ENCODE data around the gene IQCH.
A peak's percentile ranks its signal among the peaks of the same experiment; 100 is the strongest.
"Not testable (repeated sequence)": the region's sequence is repeated elsewhere in the genome, so short reads cannot be mapped to it uniquely, and the experiment has no call there.

The IQCH gene

GRCh38 chr15:67248011-67248505 is 6.5 kb upstream of the IQCH start:
- H3K27ac ChIP-seq: no peak overlapping the region
- no peak for TF ChIP-seq CTCF (conservative IDR thresholded peaks at IDR 0.05)

GRCh38 chr15:67249830-67250229 is 4.8 kb upstream of the IQCH start:
- no peak overlapping the region for H3K27ac ChIP-seq

GRCh38 chr15:67251318-67251717 is 3.3 kb upstream of the IQCH start:
- no peak overlapping the region for H3K27ac ChIP-seq
- TF ChIP-seq CTCF (conservative IDR thresholded peaks at IDR 0.05): no peak

More at GRCh38 chr15:67249830-67250229, 4.8 kb upstream of the IQCH start:
- TF ChIP-seq CTCF (conservative IDR thresholded peaks at IDR 0.05): no peak

GRCh38 chr15:67253101-67253500 is 1.5 kb upstream of the IQCH start:
- H3K27ac ChIP-seq: peak overlapping the region; percentile 91
- TF ChIP-seq CTCF (conservative IDR thresholded peaks at IDR 0.05): no peak

GRCh38 chr15:67253549-67254237 is 893 bp upstream of the IQCH start:
- H3K27ac ChIP-seq: peak overlapping the region; percentile 91
- TF ChIP-seq CTCF (conservative IDR thresholded peaks at IDR 0.05): no peak

GRCh38 chr15:67256051-67256450 is 1.5 kb downstream of the IQCH start:
- TF ChIP-seq CTCF (conservative IDR thresholded peaks at IDR 0.05): no peak
- no peak overlapping the region for H3K27ac ChIP-seq

GRCh38 chr15:67258412-67258811 is 3.8 kb downstream of the IQCH start:
- H3K27ac ChIP-seq: not testable (repeated sequence)

- TF ChIP-seq CTCF (conservative IDR thresholded peaks at IDR 0.05): no peak
- no peak overlapping the region for H3K27ac ChIP-seq
Measured at GRCh38 chr15:67259379-67259778, 4.8 kb downstream of the IQCH start.
